ENCODE data around the gene FRRS1L.

Gene FRRS1L

GRCh38 chr9:109107402-109108240 lies 59.4 kb downstream of the FRRS1L start:
- no peak for DNase-seq (ENCODE audit: low read depth in 2 of 2)

- DNase-seq (ENCODE audit: low read depth in 2 of 2) = no peak
These were observed 65.2 kb downstream of the FRRS1L start for GRCh38 chr9:109101810-109102209.

GRCh38 chr9:109101202-109101595 lies 65.8 kb downstream of the FRRS1L start:
- DNase-seq (ENCODE audit: low read depth in 2 of 2) = no peak

GRCh38 chr9:109100543-109101201 lies 66.4 kb downstream of the FRRS1L start:
- DNase-seq (ENCODE audit: low read depth in 2 of 2) = no peak

- DNase-seq (ENCODE audit: low read depth in 2 of 2) = no peak
These were observed 68.1 kb downstream of the FRRS1L start for GRCh38 chr9:109098960-109099308.

- DNase-seq (ENCODE audit: low read depth in 2 of 2) = no peak
These were observed 68.7 kb downstream of the FRRS1L start for GRCh38 chr9:109098171-109098959.

GRCh38 chr9:109097146-109097545 lies 69.9 kb downstream of the FRRS1L start:
- DNase-seq (ENCODE audit: low read depth in 2 of 2) = no peak

GRCh38 chr9:109095321-109095720 lies 71.7 kb downstream of the FRRS1L start:
- DNase-seq (ENCODE audit: low read depth in 2 of 2) = no peak

- no peak for DNase-seq (ENCODE audit: low read depth in 2 of 2)
These were observed 72.8 kb downstream of the FRRS1L start for GRCh38 chr9:109094268-109094667.

- no peak for DNase-seq (ENCODE audit: low read depth in 2 of 2)
These were observed 74.5 kb downstream of the FRRS1L start for GRCh38 chr9:109092587-109092986.

GRCh38 chr9:109092051-109092580 lies 74.9 kb downstream of the FRRS1L start:
- DNase-seq (ENCODE audit: low read depth in 2 of 2) = no peak

- DNase-seq (ENCODE audit: low read depth in 2 of 2) = no peak
These were observed 78.8 kb downstream of the FRRS1L start for GRCh38 chr9:109088221-109088620.

GRCh38 chr9:109087795-109088194 lies 79.3 kb downstream of the FRRS1L start:
- no peak for DNase-seq (ENCODE audit: low read depth in 2 of 2)

GRCh38 chr9:109086221-109086620 lies 80.8 kb downstream of the FRRS1L start:
- no peak for DNase-seq (ENCODE audit: low read depth in 2 of 2)

GRCh38 chr9:109085510-109085909 lies 81.5 kb downstream of the FRRS1L start:
- DNase-seq (ENCODE audit: low read depth in 2 of 2) = no peak

GRCh38 chr9:109083813-109084405 lies 83.1 kb downstream of the FRRS1L start:
- no peak for DNase-seq (ENCODE audit: low read depth in 2 of 2)

- DNase-seq (ENCODE audit: low read depth in 2 of 2) = no peak
These were observed 83.9 kb downstream of the FRRS1L start for GRCh38 chr9:109083141-109083540.

- no peak for DNase-seq (ENCODE audit: low read depth in 2 of 2)
These were observed 84.9 kb downstream of the FRRS1L start for GRCh38 chr9:109082091-109082620.

Data from stimulated activated CD8-positive, alpha-beta memory T cell treated with anti-CD3 and anti-CD28 coated beads, Interleukin-7, amount 100 ng/mL, for 1 hour (primary cell).